ENCODE measurements around the gene HOXA4.

HOXA4 gene

GRCh38 chr7:27083646-27084045, 46.9 kb downstream of the HOXA4 start:
- no peak for DNase-seq

- DNase-seq: peak; percentile 52
Measured at GRCh38 chr7:27082171-27082570, 48.4 kb downstream of the HOXA4 start.

GRCh38 chr7:27080844-27081436, 49.6 kb downstream of the HOXA4 start:
- DNase-seq: peak; percentile 29

GRCh38 chr7:27079234-27079975, 51.2 kb downstream of the HOXA4 start:
- no peak for DNase-seq

- no peak for DNase-seq
Measured at GRCh38 chr7:27078616-27079233, 51.8 kb downstream of the HOXA4 start.

Data from kidney glomerular epithelial cell (primary cell).